Astrocyte (in vitro differentiated cells and primary cell): Measurements from ENCODE around the gene SNTB2. TPM values are rescaled to one million over a fixed set of nuclear protein-coding genes. Genes with fewer than 3 reads are reported as not detected.

Experiments used
- DNase-seq: peaks from one replicate; pipeline ENCODE4 v3.0.0-alpha.2; 2010; ENCODE audit warnings: low read depth
- FAIRE-seq: peaks from 2 replicates; lab custom pipeline; 2011; peaks lifted over from hg19 to GRCh38; lab: Jason Lieb, UNC
- H2AFZ ChIP-seq: 2 replicates; pipeline ENCODE4 v1.6.0; 2012; ENCODE audit warnings: low read depth, low read length, inconsistent platforms
- H3K27ac ChIP-seq: 2 replicates; pipeline ENCODE4 v1.5.1; 2011; ENCODE audit warnings: low read depth, low read length, inconsistent platforms
- H3K27me3 ChIP-seq: 2 replicates; pipeline ENCODE4 v1.6.0; 2011; ENCODE audit warnings: low read length, inconsistent platforms; ENCODE audit not compliant: insufficient read depth
- H3K36me3 ChIP-seq: 2 replicates; pipeline ENCODE4 v1.5.1; 2011; ENCODE audit warnings: low read length, inconsistent platforms; ENCODE audit not compliant: insufficient read depth
- H3K4me1 ChIP-seq: 2 replicates; pipeline ENCODE4 v1.5.1; 2011; ENCODE audit warnings: low read length, inconsistent platforms; ENCODE audit not compliant: insufficient read depth
- H3K4me2 ChIP-seq: 2 replicates; pipeline ENCODE4 v1.6.0; 2012; ENCODE audit warnings: low read length, inconsistent platforms
- H3K4me3 ChIP-seq: 2 replicates; pipeline ENCODE4 v1.5.1; 2011; ENCODE audit warnings: low read depth, mild to moderate bottlenecking, low read length, inconsistent platforms; ENCODE audit not compliant: insufficient read depth
- H3K79me2 ChIP-seq: 2 replicates; pipeline ENCODE4 v1.6.0; 2012; ENCODE audit warnings: mild to moderate bottlenecking, low read length, inconsistent platforms; ENCODE audit not compliant: insufficient read depth
- H3K9ac ChIP-seq: 2 replicates; pipeline ENCODE4 v1.6.0; 2012; ENCODE audit warnings: mild to moderate bottlenecking, low read length, inconsistent platforms
- H3K9me3 ChIP-seq: 2 replicates; pipeline ENCODE4 v1.5.1; 2012; ENCODE audit warnings: low read depth, mild to moderate bottlenecking, low read length, inconsistent platforms; ENCODE audit not compliant: insufficient read depth
- H4K20me1 ChIP-seq: 2 replicates; pipeline ENCODE4 v1.6.0; 2012; ENCODE audit warnings: low read length, inconsistent platforms; ENCODE audit not compliant: insufficient read depth
- H3K27ac Mint-ChIP-seq: one replicate; pipeline ENCODE4 v1.8.0; 2021; ENCODE audit warnings: mild to moderate bottlenecking, mixed read lengths; ENCODE audit not compliant: unreplicated experiment
- H3K27me3 Mint-ChIP-seq: one replicate; pipeline ENCODE4 v1.8.0; 2021; ENCODE audit warnings: low read depth, mixed read lengths; ENCODE audit not compliant: unreplicated experiment
- H3K36me3 Mint-ChIP-seq: one replicate; pipeline ENCODE4 v1.8.0; 2021; ENCODE audit warnings: low read depth, mixed read lengths; ENCODE audit not compliant: unreplicated experiment
- H3K4me1 Mint-ChIP-seq: one replicate; pipeline ENCODE4 v1.8.0; 2021; ENCODE audit warnings: low read depth, mixed read lengths; ENCODE audit not compliant: unreplicated experiment
- H3K4me3 Mint-ChIP-seq: one replicate; pipeline ENCODE4 v1.8.0; 2021; ENCODE audit warnings: mild to moderate bottlenecking, moderate library complexity, mixed read lengths; ENCODE audit not compliant: unreplicated experiment
- H3K9me3 Mint-ChIP-seq: one replicate; pipeline ENCODE4 v1.8.0; 2021; ENCODE audit warnings: mild to moderate bottlenecking, mixed read lengths; ENCODE audit not compliant: unreplicated experiment
- EZH2 ChIP-seq: IDR thresholded peaks from 2 replicates; pipeline ENCODE4 v1.6.1; 2012; ENCODE audit warnings: mild to moderate bottlenecking, low read length, inconsistent platforms; ENCODE audit not compliant: insufficient read depth
- total RNA-seq: library from RNA; stranded (reverse); gene quantifications from 2 replicates; pipeline ENCODE4 v1.2.1, GENCODE V29; 2021
- TF ChIP-seq, protein P1 (sequence below): IDR thresholded peaks from 2 replicates; pipeline ENCODE4 v1.5.1; 2011; ENCODE audit warnings: low read depth, mild to moderate bottlenecking, inconsistent platforms, low read length, moderate library complexity; ENCODE audit not compliant: insufficient read depth

The SNTB2 gene
- total RNA-seq, 1 donor from 2014 or later = 30.4 TPM

DNA sequence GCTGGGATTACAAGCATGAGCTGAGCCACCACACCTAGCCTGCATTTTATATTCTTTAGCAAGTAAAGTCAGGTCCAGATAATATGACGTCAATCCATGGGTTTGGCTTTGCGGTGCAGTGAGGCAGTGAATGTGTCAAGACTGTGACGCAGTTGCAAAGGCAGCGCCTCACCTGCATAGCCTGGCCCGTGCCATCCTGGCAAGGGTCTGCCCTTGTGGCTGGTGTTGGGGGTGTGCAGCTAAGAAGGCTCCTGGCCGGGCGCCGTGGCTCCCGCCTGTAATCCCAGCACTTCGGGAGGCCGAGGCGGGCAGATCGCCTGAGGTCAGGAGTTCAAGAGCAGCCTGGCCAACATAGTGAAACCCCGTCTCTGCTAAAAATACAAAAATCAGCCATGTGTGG is 136.5 kb downstream of the SNTB2 start:
- no peaks in the 10 kb centered on the region for H3K27me3 ChIP-seq
- peaks cover 8% of the 10 kb centered on the region for H3K4me1 Mint-ChIP-seq
- H2AFZ ChIP-seq = no peak overlapping the region
- peaks cover 74% of the 10 kb centered on the region for H3K79me2 ChIP-seq
- no peak for FAIRE-seq
- peaks cover 85% of the 10 kb centered on the region for H4K20me1 ChIP-seq
- H3K9ac ChIP-seq = no peak overlapping the region
- H3K4me3 ChIP-seq = no peak overlapping the region
- no peak overlapping the region for H3K27ac ChIP-seq
- DNase-seq = no peak
- TF ChIP-seq EZH2 = no peak
- TF ChIP-seq, protein P1, sequence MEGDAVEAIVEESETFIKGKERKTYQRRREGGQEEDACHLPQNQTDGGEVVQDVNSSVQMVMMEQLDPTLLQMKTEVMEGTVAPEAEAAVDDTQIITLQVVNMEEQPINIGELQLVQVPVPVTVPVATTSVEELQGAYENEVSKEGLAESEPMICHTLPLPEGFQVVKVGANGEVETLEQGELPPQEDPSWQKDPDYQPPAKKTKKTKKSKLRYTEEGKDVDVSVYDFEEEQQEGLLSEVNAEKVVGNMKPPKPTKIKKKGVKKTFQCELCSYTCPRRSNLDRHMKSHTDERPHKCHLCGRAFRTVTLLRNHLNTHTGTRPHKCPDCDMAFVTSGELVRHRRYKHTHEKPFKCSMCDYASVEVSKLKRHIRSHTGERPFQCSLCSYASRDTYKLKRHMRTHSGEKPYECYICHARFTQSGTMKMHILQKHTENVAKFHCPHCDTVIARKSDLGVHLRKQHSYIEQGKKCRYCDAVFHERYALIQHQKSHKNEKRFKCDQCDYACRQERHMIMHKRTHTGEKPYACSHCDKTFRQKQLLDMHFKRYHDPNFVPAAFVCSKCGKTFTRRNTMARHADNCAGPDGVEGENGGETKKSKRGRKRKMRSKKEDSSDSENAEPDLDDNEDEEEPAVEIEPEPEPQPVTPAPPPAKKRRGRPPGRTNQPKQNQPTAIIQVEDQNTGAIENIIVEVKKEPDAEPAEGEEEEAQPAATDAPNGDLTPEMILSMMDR = no peak
- no peak overlapping the region for H3K4me3 Mint-ChIP-seq
- H3K9me3 Mint-ChIP-seq = no peaks in the 10 kb centered on the region
- H3K36me3 Mint-ChIP-seq = peaks cover 22% of the 10 kb centered on the region
- H3K27ac Mint-ChIP-seq = no peak overlapping the region
- no peak overlapping the region for H3K4me2 ChIP-seq
- H3K36me3 ChIP-seq = peaks cover 63% of the 10 kb centered on the region
- H3K27me3 Mint-ChIP-seq = no peaks in the 10 kb centered on the region
- H3K4me1 ChIP-seq = peaks cover 8% of the 10 kb centered on the region
- H3K9me3 ChIP-seq = no peaks in the 10 kb centered on the region

GRCh38 chr16:69324013-69324531 is 137.1 kb downstream of the SNTB2 start:
- H3K4me3 Mint-ChIP-seq = no peak overlapping the region
- Histone ChIP-seq H3K4me1 (peaks cover 15% of the 10 kb centered on the region), H3K9me3 (no peaks in the 10 kb centered on the region), H3K4me2 (no peak overlapping the region), H3K4me3 (no peak overlapping the region), H3K36me3 (peaks cover 61% of the 10 kb centered on the region), H3K9ac (no peak overlapping the region), H3K27me3 (no peaks in the 10 kb centered on the region), H3K27ac (no peak overlapping the region), H4K20me1 (peaks cover 88% of the 10 kb centered on the region), H2AFZ (no peak overlapping the region), H3K79me2 (peaks cover 81% of the 10 kb centered on the region)
- DNase-seq (no peak), FAIRE-seq (no peak)
- no peak for TF ChIP-seq EZH2
- TF ChIP-seq, protein P1 = no peak
- peaks cover 27% of the 10 kb centered on the region for H3K36me3 Mint-ChIP-seq
- no peaks in the 10 kb centered on the region for H3K27me3 Mint-ChIP-seq
- H3K4me1 Mint-ChIP-seq = peaks cover 13% of the 10 kb centered on the region
- H3K27ac Mint-ChIP-seq = no peak overlapping the region
- H3K9me3 Mint-ChIP-seq = no peaks in the 10 kb centered on the region

DNA sequence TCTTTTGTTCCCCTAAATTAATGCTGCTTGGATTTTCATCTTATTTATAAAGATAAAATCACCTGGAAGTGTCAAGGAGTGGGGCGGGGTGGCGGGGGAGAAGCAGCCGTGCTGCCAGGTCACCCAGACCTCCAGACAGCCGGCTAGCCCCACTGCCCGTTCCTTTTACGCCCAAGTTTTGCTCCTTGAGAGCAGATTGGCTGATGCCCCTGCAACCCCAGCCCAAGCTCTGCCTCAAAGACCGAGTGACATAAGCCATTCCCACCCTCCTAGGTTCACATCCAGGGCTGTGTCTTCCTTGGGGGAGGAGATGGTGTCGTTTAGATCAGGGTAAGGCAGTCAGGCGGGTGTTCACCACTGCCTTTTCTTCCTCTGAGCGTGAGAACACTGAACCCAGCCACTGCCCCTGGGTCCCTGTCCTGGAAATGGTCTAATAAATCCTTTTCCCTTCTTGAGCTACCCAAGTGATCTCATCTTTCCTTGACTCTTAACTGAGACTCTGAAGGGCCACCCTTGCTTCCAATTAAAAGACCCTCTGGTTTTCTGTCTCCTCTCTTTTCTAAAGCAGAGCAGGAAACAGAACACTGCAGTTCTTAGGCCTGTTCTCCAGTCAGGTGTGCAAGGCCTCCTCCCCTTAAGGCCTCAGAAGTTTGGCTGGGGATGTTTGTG is 137.8 kb downstream of the SNTB2 start:
- Histone ChIP-seq H3K9me3 (no peaks in the 10 kb centered on the region), H3K27me3 (no peaks in the 10 kb centered on the region), H3K9ac (no peak overlapping the region), H3K79me2 (peaks cover 87% of the 10 kb centered on the region), H3K36me3 (peaks cover 55% of the 10 kb centered on the region), H4K20me1 (peaks cover 88% of the 10 kb centered on the region), H3K27ac (no peak overlapping the region), H3K4me1 (peaks cover 21% of the 10 kb centered on the region), H3K4me3 (no peak overlapping the region), H3K4me2 (no peak overlapping the region), H2AFZ (no peak overlapping the region)
- no peak for FAIRE-seq
- H3K27me3 Mint-ChIP-seq = no peaks in the 10 kb centered on the region
- no peak for DNase-seq
- H3K27ac Mint-ChIP-seq = no peak overlapping the region
- peaks cover 18% of the 10 kb centered on the region for H3K4me1 Mint-ChIP-seq
- H3K9me3 Mint-ChIP-seq = no peaks in the 10 kb centered on the region
- TF ChIP-seq EZH2 = no peak
- no peak overlapping the region for H3K4me3 Mint-ChIP-seq
- peaks cover 30% of the 10 kb centered on the region for H3K36me3 Mint-ChIP-seq
